Adipocyte (in vitro differentiated cells): ENCODE measurements around the gene KRT6A.
"Not testable (repeated sequence)": the region's sequence is repeated elsewhere in the genome, so short reads cannot be mapped to it uniquely, and the experiment has no call there.

Source experiments
- DNase-seq: peaks from one replicate; pipeline ENCODE4 v3.0.0-alpha.2; 2015; ENCODE audit warnings: low read depth
- H3K27me3 ChIP-seq: replicated peaks from 2 replicates; pipeline ENCODE4 v1.7.0; 2013; ENCODE audit warnings: mild to moderate bottlenecking, low read length, moderate library complexity; ENCODE audit not compliant: control insufficient read depth, insufficient read depth
- H3K36me3 ChIP-seq: 2 replicates; pipeline ENCODE4 v1.7.0; 2013; ENCODE audit warnings: low read length, mild to moderate bottlenecking, moderate library complexity; ENCODE audit not compliant: control insufficient read depth, insufficient read depth, severe bottlenecking
- H3K4me1 ChIP-seq: 2 replicates; pipeline ENCODE4 v1.7.0; 2013; ENCODE audit warnings: mild to moderate bottlenecking, low read length, moderate library complexity; ENCODE audit not compliant: control insufficient read depth, insufficient read depth
- H3K4me3 ChIP-seq: 2 replicates; pipeline ENCODE4 v1.7.0; 2013; ENCODE audit warnings: mild to moderate bottlenecking, low read length, moderate library complexity
- H3K9ac ChIP-seq: 2 replicates; pipeline ENCODE4 v1.7.0; 2013; ENCODE audit warnings: mild to moderate bottlenecking, low read length, moderate library complexity
- H3K9me3 ChIP-seq: 2 replicates; pipeline ENCODE4 v1.7.0; 2013; ENCODE audit warnings: mild to moderate bottlenecking, low read length, moderate library complexity; ENCODE audit not compliant: control insufficient read depth

KRT6A gene

GRCh38 chr12:52452101-52452500 is 41.0 kb downstream of the KRT6A start, which contains the start of gene KRT6B:
Gene KRT6B (minus strand): TSS chr12:52452146. CDS start chr12:52452078, 68 bp downstream.
- Histone ChIP-seq H3K9me3 (no peaks in the 10 kb centered on the region), H3K36me3 (no peaks in the 10 kb centered on the region), H3K27me3 (peaks cover 12% of the 10 kb centered on the region), H3K9ac (no peak within 1 kb of the TSS), H3K4me1 (no peaks in the 10 kb centered on the region), H3K4me3 (no peak within 1 kb of the TSS)
- DNase-seq: no peak

GRCh38 chr12:52448228-52448627 is 44.8 kb downstream of the KRT6A start:
- H3K4me3 ChIP-seq: no peak overlapping the region
- no peaks in the 10 kb centered on the region for H3K9me3 ChIP-seq
- peaks cover 17% of the 10 kb centered on the region for H3K27me3 ChIP-seq
- no peak for DNase-seq
- no peaks in the 10 kb centered on the region for H3K36me3 ChIP-seq
- no peak overlapping the region for H3K9ac ChIP-seq
- H3K4me1 ChIP-seq: peaks cover 2% of the 10 kb centered on the region

- not testable (repeated sequence) for H3K36me3 ChIP-seq, H3K9ac ChIP-seq, H3K9me3 ChIP-seq, DNase-seq, H3K4me3 ChIP-seq
- Histone ChIP-seq H3K4me1 (peaks cover 12% of the 10 kb centered on the region), H3K27me3 (peaks cover 17% of the 10 kb centered on the region)
Observed at GRCh38 chr12:52447196-52447595, 45.9 kb downstream of the KRT6A start.

- Histone ChIP-seq H3K4me3 (no peak overlapping the region), H3K36me3 (no peaks in the 10 kb centered on the region), H3K9me3 (no peaks in the 10 kb centered on the region), H3K27me3 (peaks cover 17% of the 10 kb centered on the region), H3K4me1 (peaks cover 19% of the 10 kb centered on the region), H3K9ac (no peak overlapping the region)
- DNase-seq: no peak
Observed at GRCh38 chr12:52446367-52447045, 46.6 kb downstream of the KRT6A start.

GRCh38 chr12:52445876-52446275 is 47.2 kb downstream of the KRT6A start:
- Histone ChIP-seq H3K9me3 (no peaks in the 10 kb centered on the region), H3K36me3 (no peaks in the 10 kb centered on the region), H3K4me1 (peaks cover 26% of the 10 kb centered on the region), H3K9ac (no peak overlapping the region), H3K27me3 (peaks cover 17% of the 10 kb centered on the region), H3K4me3 (no peak overlapping the region)
- DNase-seq: no peak

GRCh38 chr12:52444647-52445595 is 48.1 kb downstream of the KRT6A start:
- no peak overlapping the region for H3K4me3 ChIP-seq
- no peaks in the 10 kb centered on the region for H3K9me3 ChIP-seq
- H3K27me3 ChIP-seq: peaks cover 12% of the 10 kb centered on the region
- no peaks in the 10 kb centered on the region for H3K36me3 ChIP-seq
- no peak for DNase-seq
- H3K9ac ChIP-seq: no peak overlapping the region
- peaks cover 26% of the 10 kb centered on the region for H3K4me1 ChIP-seq

GRCh38 chr12:52443966-52444365 is 49.1 kb downstream of the KRT6A start:
- Histone ChIP-seq H3K4me1 (peaks cover 26% of the 10 kb centered on the region), H3K36me3 (no peaks in the 10 kb centered on the region), H3K9me3 (no peaks in the 10 kb centered on the region), H3K4me3 (no peak overlapping the region), H3K9ac (no peak overlapping the region), H3K27me3 (peaks cover 10% of the 10 kb centered on the region)
- DNase-seq: no peak

- Histone ChIP-seq H3K9ac (peak overlapping the region; percentile 19), H3K36me3 (no peaks in the 10 kb centered on the region), H3K4me3 (peak overlapping the region; percentile 9), H3K4me1 (peaks cover 26% of the 10 kb centered on the region), H3K9me3 (no peaks in the 10 kb centered on the region), H3K27me3 (peaks cover 5% of the 10 kb centered on the region)
- DNase-seq: peak; percentile 16
Observed at GRCh38 chr12:52442600-52443061, 50.4 kb downstream of the KRT6A start.

- Histone ChIP-seq H3K9ac (no peak overlapping the region), H3K36me3 (no peaks in the 10 kb centered on the region), H3K27me3 (peaks cover under 1% of the 10 kb centered on the region), H3K4me1 (peaks cover 26% of the 10 kb centered on the region), H3K9me3 (no peaks in the 10 kb centered on the region), H3K4me3 (no peak overlapping the region)
- DNase-seq: no peak
Observed at GRCh38 chr12:52441320-52441911, 51.6 kb downstream of the KRT6A start.

GRCh38 chr12:52440821-52441319 is 52.2 kb downstream of the KRT6A start:
- peaks cover 26% of the 10 kb centered on the region for H3K4me1 ChIP-seq
- H3K36me3 ChIP-seq: no peaks in the 10 kb centered on the region
- DNase-seq: no peak
- no peaks in the 10 kb centered on the region for H3K27me3 ChIP-seq
- H3K9me3 ChIP-seq: no peaks in the 10 kb centered on the region
- no peak overlapping the region for H3K9ac ChIP-seq
- H3K4me3 ChIP-seq: no peak overlapping the region

- no peaks in the 10 kb centered on the region for H3K36me3 ChIP-seq
Observed at GRCh38 chr12:52439845-52440244, 53.2 kb downstream of the KRT6A start.

More at GRCh38 chr12:52439845-52440244, 53.2 kb downstream of the KRT6A start:
- no peak overlapping the region for H3K9ac ChIP-seq
- no peak for DNase-seq
- H3K27me3 ChIP-seq: peaks cover 2% of the 10 kb centered on the region
- H3K4me1 ChIP-seq: peaks cover 26% of the 10 kb centered on the region
- H3K4me3 ChIP-seq: no peak overlapping the region
- no peaks in the 10 kb centered on the region for H3K9me3 ChIP-seq
